T47D (cell line): Measurements from ENCODE around the gene LCE6A.

ENCODE experiments used
- DNase-seq, 2 experiments: peaks; one replicate each; pipeline versions ENCODE4 v3.0.0 to v3.0.0-alpha.2; 2011 to 2012; ENCODE audit warnings: low read depth in 1 of 2, low spot score in 1 of 2
- JUND ChIP-seq: IDR thresholded peaks from 2 replicates; pipeline ENCODE4 v1.6.1; 2012; ENCODE audit warnings: low read depth
- in situ Hi-C: cut with HindIII; loops from 2 replicates; pipeline ENCODE4 v1.10.0; 2016; ENCODE audit warnings: low sequenced_read_pairs, low pct_unique_long_range_greater_than_20kb

LCE6A gene

GRCh38 chr1:152880907-152881306 is 38.3 kb downstream of the LCE6A start:
- in situ Hi-C loops: no loop called here
- DNase-seq: no peak
- no peak for TF ChIP-seq JUND

GRCh38 chr1:152884085-152884484 is 41.4 kb downstream of the LCE6A start:
- no peak for TF ChIP-seq JUND
- in situ Hi-C loops: no loop called here
- no peak for DNase-seq

GRCh38 chr1:152884506-152884905 is 41.9 kb downstream of the LCE6A start:
- in situ Hi-C loops: no loop called here
- TF ChIP-seq JUND: no peak
- no peak for DNase-seq

- no peak for TF ChIP-seq JUND
- in situ Hi-C loops: no loop called here
- DNase-seq: no peak
Measured at GRCh38 chr1:152884966-152885624, 42.4 kb downstream of the LCE6A start.

- no peak for DNase-seq
- in situ Hi-C loops: no loop called here
- TF ChIP-seq JUND: no peak
Measured at GRCh38 chr1:152886085-152886484, 43.4 kb downstream of the LCE6A start.

GRCh38 chr1:152886758-152887409 is 44.2 kb downstream of the LCE6A start:
- in situ Hi-C loops: no loop called here

GRCh38 chr1:152888126-152888525 is 45.5 kb downstream of the LCE6A start:
- TF ChIP-seq JUND: no peak
- in situ Hi-C loops: no loop called here
- no peak for DNase-seq

More at GRCh38 chr1:152886758-152887409, 44.2 kb downstream of the LCE6A start:
- no peak for TF ChIP-seq JUND
- no peak for DNase-seq
